ENCODE results near the gene COQ8B. TPM values are rescaled to one million over a fixed set of nuclear protein-coding genes. Genes with fewer than 3 reads are reported as not detected.

Gene COQ8B
- total RNA-seq, 1 experiment from 2014 or later: 62.9 TPM

DNA sequence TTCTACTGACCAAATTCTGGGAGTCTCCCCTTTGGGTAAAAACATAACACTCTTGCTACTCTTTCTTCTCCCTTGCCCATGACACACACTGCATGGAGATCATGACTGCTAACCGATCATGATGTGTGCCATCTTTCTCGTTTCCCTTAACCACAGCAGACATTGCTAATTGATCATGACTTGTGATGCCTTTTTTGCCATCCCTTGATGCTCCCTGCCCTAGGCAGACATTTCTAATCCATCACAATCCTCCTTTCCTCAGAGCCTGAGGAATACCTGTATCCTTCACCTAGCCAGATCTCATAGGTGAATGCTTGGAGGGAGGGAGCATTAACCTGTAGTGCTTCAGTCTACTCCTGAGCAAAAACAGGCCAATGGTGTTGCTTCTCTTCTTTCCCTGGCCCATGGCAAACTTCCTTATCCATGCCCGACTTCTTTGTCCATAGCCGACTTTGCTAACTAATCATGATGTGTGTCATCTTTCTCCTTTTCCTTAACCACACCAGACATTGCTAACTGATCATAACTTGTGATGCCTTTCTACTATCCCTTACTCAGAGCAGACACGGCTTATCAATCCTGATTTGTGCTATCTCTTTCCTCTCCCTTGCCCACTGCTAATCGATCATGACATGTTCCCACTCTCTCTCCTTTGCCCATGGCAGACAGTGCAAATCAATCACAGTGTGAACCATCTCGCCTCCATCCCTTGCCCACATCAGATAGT, 44.0 kb downstream of the COQ8B start (continued):
- TF ChIP-seq, protein P1, sequence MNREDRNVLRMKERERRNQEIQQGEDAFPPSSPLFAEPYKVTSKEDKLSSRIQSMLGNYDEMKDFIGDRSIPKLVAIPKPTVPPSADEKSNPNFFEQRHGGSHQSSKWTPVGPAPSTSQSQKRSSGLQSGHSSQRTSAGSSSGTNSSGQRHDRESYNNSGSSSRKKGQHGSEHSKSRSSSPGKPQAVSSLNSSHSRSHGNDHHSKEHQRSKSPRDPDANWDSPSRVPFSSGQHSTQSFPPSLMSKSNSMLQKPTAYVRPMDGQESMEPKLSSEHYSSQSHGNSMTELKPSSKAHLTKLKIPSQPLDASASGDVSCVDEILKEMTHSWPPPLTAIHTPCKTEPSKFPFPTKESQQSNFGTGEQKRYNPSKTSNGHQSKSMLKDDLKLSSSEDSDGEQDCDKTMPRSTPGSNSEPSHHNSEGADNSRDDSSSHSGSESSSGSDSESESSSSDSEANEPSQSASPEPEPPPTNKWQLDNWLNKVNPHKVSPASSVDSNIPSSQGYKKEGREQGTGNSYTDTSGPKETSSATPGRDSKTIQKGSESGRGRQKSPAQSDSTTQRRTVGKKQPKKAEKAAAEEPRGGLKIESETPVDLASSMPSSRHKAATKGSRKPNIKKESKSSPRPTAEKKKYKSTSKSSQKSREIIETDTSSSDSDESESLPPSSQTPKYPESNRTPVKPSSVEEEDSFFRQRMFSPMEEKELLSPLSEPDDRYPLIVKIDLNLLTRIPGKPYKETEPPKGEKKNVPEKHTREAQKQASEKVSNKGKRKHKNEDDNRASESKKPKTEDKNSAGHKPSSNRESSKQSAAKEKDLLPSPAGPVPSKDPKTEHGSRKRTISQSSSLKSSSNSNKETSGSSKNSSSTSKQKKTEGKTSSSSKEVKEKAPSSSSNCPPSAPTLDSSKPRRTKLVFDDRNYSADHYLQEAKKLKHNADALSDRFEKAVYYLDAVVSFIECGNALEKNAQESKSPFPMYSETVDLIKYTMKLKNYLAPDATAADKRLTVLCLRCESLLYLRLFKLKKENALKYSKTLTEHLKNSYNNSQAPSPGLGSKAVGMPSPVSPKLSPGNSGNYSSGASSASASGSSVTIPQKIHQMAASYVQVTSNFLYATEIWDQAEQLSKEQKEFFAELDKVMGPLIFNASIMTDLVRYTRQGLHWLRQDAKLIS (CRISPR knock-in tag; IDR thresholded peaks at IDR 0.05; ENCODE audit: borderline replicate concordance): no peak
- no peak for TF ChIP-seq TEAD4 (CRISPR knock-in tag; IDR thresholded peaks at IDR 0.05)
- no peak for TF ChIP-seq NFE2L1 (CRISPR knock-in tag; IDR thresholded peaks at IDR 0.05)
- no peak for TF ChIP-seq NFYB (CRISPR knock-in tag; conservative IDR thresholded peaks at IDR 0.05; ENCODE audit: low read depth)
- TF ChIP-seq GABPB1 (CRISPR knock-in tag; IDR thresholded peaks at IDR 0.05): no peak
- TF ChIP-seq, protein P2, sequence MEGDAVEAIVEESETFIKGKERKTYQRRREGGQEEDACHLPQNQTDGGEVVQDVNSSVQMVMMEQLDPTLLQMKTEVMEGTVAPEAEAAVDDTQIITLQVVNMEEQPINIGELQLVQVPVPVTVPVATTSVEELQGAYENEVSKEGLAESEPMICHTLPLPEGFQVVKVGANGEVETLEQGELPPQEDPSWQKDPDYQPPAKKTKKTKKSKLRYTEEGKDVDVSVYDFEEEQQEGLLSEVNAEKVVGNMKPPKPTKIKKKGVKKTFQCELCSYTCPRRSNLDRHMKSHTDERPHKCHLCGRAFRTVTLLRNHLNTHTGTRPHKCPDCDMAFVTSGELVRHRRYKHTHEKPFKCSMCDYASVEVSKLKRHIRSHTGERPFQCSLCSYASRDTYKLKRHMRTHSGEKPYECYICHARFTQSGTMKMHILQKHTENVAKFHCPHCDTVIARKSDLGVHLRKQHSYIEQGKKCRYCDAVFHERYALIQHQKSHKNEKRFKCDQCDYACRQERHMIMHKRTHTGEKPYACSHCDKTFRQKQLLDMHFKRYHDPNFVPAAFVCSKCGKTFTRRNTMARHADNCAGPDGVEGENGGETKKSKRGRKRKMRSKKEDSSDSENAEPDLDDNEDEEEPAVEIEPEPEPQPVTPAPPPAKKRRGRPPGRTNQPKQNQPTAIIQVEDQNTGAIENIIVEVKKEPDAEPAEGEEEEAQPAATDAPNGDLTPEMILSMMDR (IDR thresholded peaks at IDR 0.05): no peak
- TF ChIP-seq ZNF219 (CRISPR knock-in tag; IDR thresholded peaks at IDR 0.05; ENCODE audit: borderline replicate concordance): no peak
- TF ChIP-seq, protein P3, sequence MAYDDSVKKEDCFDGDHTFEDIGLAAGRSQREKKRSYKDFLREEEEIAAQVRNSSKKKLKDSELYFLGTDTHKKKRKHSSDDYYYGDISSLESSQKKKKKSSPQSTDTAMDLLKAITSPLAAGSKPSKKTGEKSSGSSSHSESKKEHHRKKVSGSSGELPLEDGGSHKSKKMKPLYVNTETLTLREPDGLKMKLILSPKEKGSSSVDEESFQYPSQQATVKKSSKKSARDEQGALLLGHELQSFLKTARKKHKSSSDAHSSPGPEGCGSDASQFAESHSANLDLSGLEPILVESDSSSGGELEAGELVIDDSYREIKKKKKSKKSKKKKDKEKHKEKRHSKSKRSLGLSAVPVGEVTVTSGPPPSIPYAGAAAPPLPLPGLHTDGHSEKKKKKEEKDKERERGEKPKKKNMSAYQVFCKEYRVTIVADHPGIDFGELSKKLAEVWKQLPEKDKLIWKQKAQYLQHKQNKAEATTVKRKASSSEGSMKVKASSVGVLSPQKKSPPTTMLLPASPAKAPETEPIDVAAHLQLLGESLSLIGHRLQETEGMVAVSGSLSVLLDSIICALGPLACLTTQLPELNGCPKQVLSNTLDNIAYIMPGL (CRISPR knock-in tag; IDR thresholded peaks at IDR 0.05): no peak
- TF ChIP-seq CREM (CRISPR knock-in tag; IDR thresholded peaks at IDR 0.05): no peak
- TF ChIP-seq, protein P4, sequence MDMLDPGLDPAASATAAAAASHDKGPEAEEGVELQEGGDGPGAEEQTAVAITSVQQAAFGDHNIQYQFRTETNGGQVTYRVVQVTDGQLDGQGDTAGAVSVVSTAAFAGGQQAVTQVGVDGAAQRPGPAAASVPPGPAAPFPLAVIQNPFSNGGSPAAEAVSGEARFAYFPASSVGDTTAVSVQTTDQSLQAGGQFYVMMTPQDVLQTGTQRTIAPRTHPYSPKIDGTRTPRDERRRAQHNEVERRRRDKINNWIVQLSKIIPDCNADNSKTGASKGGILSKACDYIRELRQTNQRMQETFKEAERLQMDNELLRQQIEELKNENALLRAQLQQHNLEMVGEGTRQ (CRISPR knock-in tag; IDR thresholded peaks at IDR 0.05): no peak
- TF ChIP-seq TCF7 (CRISPR knock-in tag; IDR thresholded peaks at IDR 0.05; ENCODE audit: low read depth): no peak
- TF ChIP-seq ZNF138 (CRISPR knock-in tag; conservative IDR thresholded peaks at IDR 0.05): no peak

DNA sequence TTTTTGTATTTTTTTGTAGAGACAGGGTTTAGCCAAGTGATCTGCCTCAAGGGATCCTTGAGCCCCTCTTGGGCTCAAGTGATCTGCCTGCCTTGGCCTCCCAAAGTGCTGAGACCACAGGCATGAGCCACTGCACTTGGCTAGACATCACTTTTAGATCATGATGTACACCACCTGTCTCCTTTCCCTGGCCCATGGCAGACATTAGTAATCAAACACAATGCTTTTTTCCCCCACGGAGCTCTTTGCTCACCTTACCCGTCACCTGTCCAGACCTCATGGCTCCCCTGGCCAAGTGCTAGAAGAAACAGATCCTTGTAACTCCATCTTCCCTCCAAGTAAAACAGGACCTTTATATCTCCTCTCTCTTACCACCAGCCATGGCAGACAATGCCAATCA, 44.6 kb downstream of the COQ8B start:
- DNase-seq (ENCODE audit: low spot score): no peak
- no peak overlapping the region for H3K4me3 Mint-ChIP-seq
- ChIA-PET POLR2A (no interaction called here), CTCF (interaction anchor here (0.9 kb wide), 1 partner anchor 37 kb away, joined by 3 read pairs; no protein-coding TSS in a partner anchor)
- peaks cover 29% of the 10 kb centered on the region; the same call in 1 of the 2 replicates for H3K36me3 Mint-ChIP-seq
- no peak for ATAC-seq
- H3K9me3 Mint-ChIP-seq: no peaks in the 10 kb centered on the region
- H3K27ac Mint-ChIP-seq: no peak overlapping the region
- no peaks in the 10 kb centered on the region for H3K4me1 Mint-ChIP-seq
- no peaks in the 10 kb centered on the region for H3K27me3 Mint-ChIP-seq (ENCODE audit: low read depth)
- no peak for TF ChIP-seq NR3C1 (CRISPR knock-in tag; conservative IDR thresholded peaks at IDR 0.05; ENCODE audit: low read depth)
- TF ChIP-seq, protein P5, sequence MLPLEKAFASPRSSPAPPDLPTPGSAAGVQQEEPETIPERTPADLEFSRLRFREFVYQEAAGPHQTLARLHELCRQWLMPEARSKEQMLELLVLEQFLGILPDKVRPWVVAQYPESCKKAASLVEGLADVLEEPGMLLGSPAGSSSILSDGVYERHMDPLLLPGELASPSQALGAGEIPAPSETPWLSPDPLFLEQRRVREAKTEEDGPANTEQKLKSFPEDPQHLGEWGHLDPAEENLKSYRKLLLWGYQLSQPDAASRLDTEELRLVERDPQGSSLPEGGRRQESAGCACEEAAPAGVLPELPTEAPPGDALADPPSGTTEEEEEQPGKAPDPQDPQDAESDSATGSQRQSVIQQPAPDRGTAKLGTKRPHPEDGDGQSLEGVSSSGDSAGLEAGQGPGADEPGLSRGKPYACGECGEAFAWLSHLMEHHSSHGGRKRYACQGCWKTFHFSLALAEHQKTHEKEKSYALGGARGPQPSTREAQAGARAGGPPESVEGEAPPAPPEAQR (CRISPR knock-in tag; IDR thresholded peaks at IDR 0.05): no peak
- no peak for TF ChIP-seq ATF1 (CRISPR knock-in tag; IDR thresholded peaks at IDR 0.05)
- TF ChIP-seq GRHL2 (CRISPR knock-in tag; IDR thresholded peaks at IDR 0.05; ENCODE audit: insufficient replicate concordance, severe bottlenecking): no peak
- TF ChIP-seq JAZF1 (CRISPR knock-in tag; IDR thresholded peaks at IDR 0.05): no peak
- TF ChIP-seq RORB (CRISPR knock-in tag; IDR thresholded peaks at IDR 0.05): no peak
- TF ChIP-seq EMX1 (CRISPR knock-in tag; IDR thresholded peaks at IDR 0.05): no peak
- no peak for TF ChIP-seq ESRRA (CRISPR knock-in tag; IDR thresholded peaks at IDR 0.05; ENCODE audit: borderline replicate concordance)
- no peak for TF ChIP-seq KAT7 (CRISPR knock-in tag; IDR thresholded peaks at IDR 0.05; ENCODE audit: borderline replicate concordance)
- TF ChIP-seq, protein P6, sequence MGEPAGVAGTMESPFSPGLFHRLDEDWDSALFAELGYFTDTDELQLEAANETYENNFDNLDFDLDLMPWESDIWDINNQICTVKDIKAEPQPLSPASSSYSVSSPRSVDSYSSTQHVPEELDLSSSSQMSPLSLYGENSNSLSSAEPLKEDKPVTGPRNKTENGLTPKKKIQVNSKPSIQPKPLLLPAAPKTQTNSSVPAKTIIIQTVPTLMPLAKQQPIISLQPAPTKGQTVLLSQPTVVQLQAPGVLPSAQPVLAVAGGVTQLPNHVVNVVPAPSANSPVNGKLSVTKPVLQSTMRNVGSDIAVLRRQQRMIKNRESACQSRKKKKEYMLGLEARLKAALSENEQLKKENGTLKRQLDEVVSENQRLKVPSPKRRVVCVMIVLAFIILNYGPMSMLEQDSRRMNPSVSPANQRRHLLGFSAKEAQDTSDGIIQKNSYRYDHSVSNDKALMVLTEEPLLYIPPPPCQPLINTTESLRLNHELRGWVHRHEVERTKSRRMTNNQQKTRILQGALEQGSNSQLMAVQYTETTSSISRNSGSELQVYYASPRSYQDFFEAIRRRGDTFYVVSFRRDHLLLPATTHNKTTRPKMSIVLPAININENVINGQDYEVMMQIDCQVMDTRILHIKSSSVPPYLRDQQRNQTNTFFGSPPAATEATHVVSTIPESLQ (CRISPR knock-in tag; IDR thresholded peaks at IDR 0.05): no peak

All from WTC11 (cell line).